Fibroblast of skin of back (primary cell): Measurements from ENCODE around the gene CACNA1B.
"Not testable (repeated sequence)": the region's sequence is repeated elsewhere in the genome, so short reads cannot be mapped to it uniquely, and the experiment has no call there.

Experiments used
- DNase-seq: peaks from one replicate; pipeline ENCODE4 v3.0.0-alpha.2; 2013

The CACNA1B gene

DNA sequence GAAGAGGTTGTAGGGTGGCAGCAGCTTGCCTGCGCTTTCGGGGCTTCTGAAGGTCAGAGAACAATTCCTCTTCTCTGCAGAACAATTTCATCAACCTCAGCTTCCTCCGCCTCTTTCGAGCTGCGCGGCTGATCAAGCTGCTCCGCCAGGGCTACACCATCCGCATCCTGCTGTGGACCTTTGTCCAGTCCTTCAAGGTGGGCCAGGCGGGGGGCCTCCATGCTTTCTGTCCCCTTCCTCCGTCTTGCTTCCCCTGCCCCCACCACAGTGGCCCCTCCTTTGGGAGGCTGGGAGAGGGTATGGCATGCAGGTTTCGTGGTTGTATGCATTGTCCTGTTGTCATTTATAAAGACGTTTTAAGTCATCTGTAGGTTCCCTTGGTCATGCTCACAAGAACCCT lies 195.8 kb downstream of the CACNA1B start:
- DNase-seq: no peak

- no peak for DNase-seq
These were observed 196.2 kb downstream of the CACNA1B start for GRCh38 chr9:138073808-138074207.

GRCh38 chr9:138074516-138074915 lies 196.9 kb downstream of the CACNA1B start:
- DNase-seq: no peak

DNA sequence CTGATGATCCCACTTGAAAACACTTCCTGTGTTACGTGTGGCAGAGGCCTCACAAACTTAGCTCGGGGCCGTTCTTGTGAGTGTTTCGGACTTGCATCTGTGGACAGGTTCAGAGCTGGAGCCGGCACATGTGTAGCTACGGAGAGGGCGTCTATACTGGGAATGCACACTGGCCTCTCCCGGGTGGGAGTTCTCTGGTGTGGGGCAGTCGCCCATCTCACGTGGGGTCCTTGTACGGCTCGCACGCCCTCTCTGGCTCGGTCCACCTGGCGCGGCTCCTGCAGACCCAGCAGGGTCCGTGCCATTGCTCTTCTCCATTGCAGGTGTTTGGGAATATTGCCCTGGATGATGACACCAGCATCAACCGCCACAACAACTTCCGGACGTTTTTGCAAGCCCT lies 197.9 kb downstream of the CACNA1B start:
- no peak for DNase-seq

- DNase-seq: no peak
These were observed 198.5 kb downstream of the CACNA1B start for GRCh38 chr9:138075961-138076649.

GRCh38 chr9:138076650-138077009 lies 199.0 kb downstream of the CACNA1B start:
- DNase-seq: no peak

- DNase-seq: no peak
These were observed 199.5 kb downstream of the CACNA1B start for GRCh38 chr9:138077126-138077525.

DNA sequence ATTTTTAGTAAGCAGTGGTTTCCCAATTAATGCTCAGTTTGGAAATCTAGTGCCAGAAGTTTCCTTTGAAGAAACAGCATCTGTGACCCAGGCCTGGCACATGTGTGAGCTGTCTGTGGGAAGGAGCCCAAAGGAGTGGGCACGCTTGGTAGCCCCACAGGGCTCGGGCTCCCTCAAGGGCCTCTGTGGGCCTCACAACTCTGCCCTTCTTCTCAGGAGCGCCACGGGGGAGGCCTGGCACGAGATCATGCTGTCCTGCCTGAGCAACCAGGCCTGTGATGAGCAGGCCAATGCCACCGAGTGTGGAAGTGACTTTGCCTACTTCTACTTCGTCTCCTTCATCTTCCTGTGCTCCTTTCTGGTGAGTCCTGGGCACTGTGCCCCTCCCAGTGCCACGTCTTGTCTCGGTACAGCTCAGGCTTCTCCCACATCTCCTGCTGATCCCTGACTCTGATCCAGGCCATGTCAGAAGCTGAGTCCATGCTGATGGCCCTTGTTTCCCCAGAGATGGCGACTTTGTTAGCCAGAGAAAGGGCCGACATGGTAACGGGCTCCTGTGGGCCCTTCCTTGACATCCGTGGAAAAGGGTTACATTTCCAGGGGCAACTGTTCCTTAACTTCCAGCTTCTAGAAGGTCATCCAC lies 200.4 kb downstream of the CACNA1B start:
- DNase-seq: no peak

GRCh38 chr9:138078846-138079245 lies 201.3 kb downstream of the CACNA1B start:
- DNase-seq: no peak

DNA sequence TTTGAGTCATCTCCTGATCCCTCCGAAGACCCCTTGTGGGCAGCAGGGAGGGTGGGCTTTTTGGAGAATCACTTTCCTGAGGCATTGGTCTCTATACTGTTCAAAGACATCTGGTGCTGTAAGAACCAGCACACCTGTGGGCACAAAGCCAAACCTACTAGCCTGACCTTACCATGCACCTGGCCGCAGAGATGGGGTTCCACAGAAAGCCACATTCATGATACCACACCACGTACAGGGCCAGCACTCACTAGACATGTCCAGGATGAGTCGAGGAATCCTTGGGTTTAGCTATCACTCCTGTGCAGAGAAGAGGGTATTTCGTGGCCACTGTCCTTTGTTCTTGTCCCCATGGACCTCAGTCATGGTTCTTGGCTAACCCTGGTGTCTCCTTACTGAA lies 203.4 kb downstream of the CACNA1B start:
- no peak for DNase-seq

DNA sequence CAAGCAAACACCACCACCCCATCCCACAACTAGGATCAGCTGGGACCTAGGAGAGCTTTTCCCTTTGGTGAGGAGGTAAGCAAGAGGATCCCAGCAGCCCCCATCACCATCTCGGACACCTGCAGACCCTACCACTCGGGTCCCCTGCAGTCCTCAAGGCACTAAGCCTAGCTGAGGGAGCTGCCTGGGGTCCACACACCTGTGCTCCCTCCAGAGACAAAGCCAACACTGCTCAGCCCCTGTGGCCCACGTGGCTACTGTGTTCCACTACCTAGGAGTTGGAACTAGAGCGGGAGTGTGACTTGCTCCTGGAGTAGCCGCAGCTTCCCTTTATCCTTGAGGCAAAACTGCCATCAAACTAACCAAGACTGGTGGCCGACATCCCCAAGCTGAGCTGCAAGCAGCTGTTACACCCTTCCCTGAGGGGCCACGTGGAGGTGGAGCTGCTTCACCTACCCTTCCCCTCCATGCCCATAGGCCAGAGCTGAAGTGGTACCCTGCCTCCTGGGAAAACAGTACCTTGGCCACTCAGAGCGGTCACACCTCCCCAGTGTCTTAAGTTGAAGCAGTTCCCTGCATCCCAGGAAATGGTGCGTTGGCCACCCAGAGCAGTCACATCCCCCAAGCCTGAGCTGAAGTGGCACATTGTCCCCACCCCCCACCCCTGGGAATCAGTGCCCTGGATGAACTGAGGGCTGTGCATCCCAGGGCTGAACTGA lies 205.5 kb downstream of the CACNA1B start:
- no peak for DNase-seq

DNA sequence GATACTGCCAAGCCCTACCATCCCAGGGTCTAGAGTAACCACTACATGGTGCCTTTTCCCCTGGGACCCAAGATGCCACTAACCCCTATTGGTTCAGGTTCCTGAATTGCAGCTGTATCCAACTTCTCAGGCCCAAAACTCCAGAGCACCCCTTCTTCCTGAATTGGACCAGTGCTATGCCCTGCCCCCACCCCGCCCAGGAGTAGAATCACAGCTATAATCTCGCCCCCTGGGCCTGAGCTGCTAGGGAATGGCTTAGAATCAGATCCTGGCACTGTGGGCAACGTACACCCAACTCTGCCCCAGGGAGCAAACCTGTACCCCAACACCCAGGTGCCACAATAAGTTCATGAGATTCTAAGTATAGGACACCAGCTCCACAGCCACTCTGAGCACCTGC lies 206.3 kb downstream of the CACNA1B start:
- DNase-seq: no peak

GRCh38 chr9:138085568-138085967 lies 208.0 kb downstream of the CACNA1B start:
- DNase-seq: no peak

- DNase-seq: not testable (repeated sequence)
These were observed 214.5 kb downstream of the CACNA1B start for GRCh38 chr9:138092057-138092456.

- DNase-seq: no peak
These were observed 216.4 kb downstream of the CACNA1B start for GRCh38 chr9:138094028-138094427.

DNA sequence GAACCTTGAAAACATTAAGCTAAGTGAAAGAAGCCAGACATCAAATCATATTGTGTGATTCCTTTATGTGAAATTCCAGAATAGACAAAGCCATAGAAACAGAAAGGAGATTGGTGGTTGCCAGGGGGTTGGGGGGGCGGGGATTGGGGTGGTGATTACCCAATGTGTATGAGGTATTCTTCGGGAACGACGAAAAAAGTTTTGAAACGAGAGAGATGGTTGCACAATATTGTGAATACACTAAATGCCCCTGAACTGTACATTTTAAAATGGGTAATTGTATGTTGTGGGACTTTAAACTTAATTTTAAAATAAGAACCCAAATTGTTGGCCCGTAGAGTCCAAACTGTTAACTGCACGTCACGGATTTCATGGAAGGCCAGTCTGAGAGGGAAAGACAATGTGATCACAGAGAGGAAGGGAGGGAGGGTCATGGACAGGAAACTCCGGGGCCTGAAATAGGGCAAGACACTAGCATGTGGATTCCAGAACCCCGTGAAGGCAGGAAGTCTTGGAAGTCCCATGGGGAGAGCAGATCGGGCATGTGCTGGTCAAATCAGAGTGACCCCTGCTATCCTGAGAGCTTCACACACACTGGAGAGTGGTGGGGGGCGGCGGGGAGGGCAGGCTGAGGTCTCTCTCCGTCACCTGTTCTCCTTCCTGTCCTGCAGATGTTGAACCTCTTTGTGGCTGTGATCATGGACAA lies 218.4 kb downstream of the CACNA1B start:
- DNase-seq: no peak

- DNase-seq: no peak
These were observed 218.9 kb downstream of the CACNA1B start for GRCh38 chr9:138096519-138096845.

DNA sequence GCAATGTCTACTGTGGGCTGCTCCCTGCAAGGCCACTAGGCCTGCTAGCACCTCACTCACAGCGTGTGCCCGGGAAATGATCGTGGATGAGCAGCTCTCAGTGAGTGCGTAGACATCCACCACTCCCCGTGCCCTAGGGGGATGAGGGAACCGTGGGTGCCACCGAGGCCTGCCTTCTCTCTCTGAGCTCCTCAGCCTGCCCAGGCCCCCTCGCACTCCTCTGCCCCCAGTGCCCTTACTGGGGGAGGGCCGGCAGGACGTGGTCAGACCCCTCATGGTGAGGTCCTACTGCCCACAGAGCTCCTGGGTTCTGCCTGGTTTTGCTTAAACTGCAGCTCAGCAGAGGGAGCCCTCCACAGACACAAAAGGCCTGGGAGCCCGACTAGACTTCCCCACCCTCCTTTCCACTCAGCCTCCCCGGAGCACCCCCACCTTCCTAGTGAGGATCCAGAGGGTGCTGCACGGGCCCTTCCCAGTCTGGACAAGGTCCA lies 220.0 kb downstream of the CACNA1B start:
- no peak for DNase-seq

GRCh38 chr9:138098116-138098907 lies 220.7 kb downstream of the CACNA1B start:
- DNase-seq: no peak

- DNase-seq: no peak
These were observed 221.6 kb downstream of the CACNA1B start for GRCh38 chr9:138098908-138099791.
